ENCODE results near the gene CLIC5.

Gene CLIC5

GRCh38 chr6:46023216-46023915 is 7.7 kb upstream of the CLIC5 start:
- TF ChIP-seq CTCF (conservative IDR thresholded peaks at IDR 0.05) (no peak), ZFX (IDR thresholded peaks at IDR 0.05) (no peak)
- H3K27ac ChIP-seq: no peak overlapping the region

GRCh38 chr6:46022106-46022948 is 6.7 kb upstream of the CLIC5 start:
- no peak overlapping the region for H3K27ac ChIP-seq
- TF ChIP-seq CTCF (conservative IDR thresholded peaks at IDR 0.05) (no peak), ZFX (IDR thresholded peaks at IDR 0.05) (no peak)

- TF ChIP-seq ZFX (IDR thresholded peaks at IDR 0.05) (no peak), CTCF (conservative IDR thresholded peaks at IDR 0.05) (no peak)
- H3K27ac ChIP-seq: no peak overlapping the region
Measured at GRCh38 chr6:46017726-46018125, 2.1 kb upstream of the CLIC5 start.

- no peak for TF ChIP-seq ZFX (IDR thresholded peaks at IDR 0.05)
- no peak for TF ChIP-seq CTCF (conservative IDR thresholded peaks at IDR 0.05)
- no peak overlapping the region for H3K27ac ChIP-seq
Measured at GRCh38 chr6:46016063-46016608, 476 bp upstream of the CLIC5 start.

GRCh38 chr6:46014511-46015118 is 1.0 kb downstream of the CLIC5 start:
- H3K27ac ChIP-seq: no peak overlapping the region

GRCh38 chr6:46014046-46014445 is 1.6 kb downstream of the CLIC5 start:
- TF ChIP-seq ZFX (IDR thresholded peaks at IDR 0.05) (no peak), CTCF (conservative IDR thresholded peaks at IDR 0.05) (no peak)

More at GRCh38 chr6:46014511-46015118, 1.0 kb downstream of the CLIC5 start:
- TF ChIP-seq ZFX (IDR thresholded peaks at IDR 0.05) (no peak), CTCF (conservative IDR thresholded peaks at IDR 0.05) (no peak)

More at GRCh38 chr6:46014046-46014445, 1.6 kb downstream of the CLIC5 start:
- H3K27ac ChIP-seq: no peak overlapping the region
